ENCODE data around the gene TNFRSF25. TPM values are rescaled to one million over a fixed set of nuclear protein-coding genes. Genes with fewer than 3 reads are reported as not detected.
"Not testable (repeated sequence)": the region's sequence is repeated elsewhere in the genome, so short reads cannot be mapped to it uniquely, and the experiment has no call there.

Gene TNFRSF25
- total RNA-seq, 1 donor from 2014 or later: 10.8 TPM

DNA sequence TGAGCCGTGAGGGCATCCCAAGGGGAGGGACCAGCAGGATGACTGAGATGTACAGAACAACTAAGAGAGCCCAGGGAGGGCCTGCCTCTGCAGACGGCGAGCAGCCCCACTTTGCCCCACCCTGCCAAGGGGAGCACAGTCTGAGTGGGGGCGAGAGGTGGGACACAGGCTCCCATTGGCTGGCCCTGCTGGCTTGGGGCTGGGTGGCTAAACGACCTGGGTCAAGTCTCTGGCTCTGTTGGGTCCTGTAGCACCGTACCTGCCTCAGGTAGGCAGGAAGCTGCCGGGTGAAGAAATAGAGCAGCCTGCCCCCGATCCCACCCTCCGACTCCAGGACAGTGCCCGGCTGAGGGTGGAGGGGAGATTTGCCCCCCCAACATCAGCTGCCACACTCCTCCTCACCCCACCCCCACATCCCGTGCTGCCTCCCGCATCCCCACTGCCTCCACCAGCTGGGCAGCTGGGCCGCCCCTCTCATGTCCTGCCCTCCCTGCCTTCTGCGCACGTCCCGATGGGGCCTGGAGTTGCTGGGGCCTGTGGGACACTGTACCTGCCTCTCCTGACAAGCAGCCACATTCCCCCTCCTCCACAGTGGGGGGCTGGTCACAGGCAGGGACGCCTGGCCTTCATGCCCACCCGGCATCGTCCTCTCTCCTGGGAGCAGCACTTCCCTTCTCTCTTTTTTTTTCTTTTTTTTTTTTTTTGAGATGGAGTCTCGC is 38.1 kb upstream of the TNFRSF25 start:
- intact Hi-C loops (cut with micrococcal nuclease): no loop called here
- no peak for ATAC-seq

GRCh38 chr1:6502000-6502891 is 36.3 kb upstream of the TNFRSF25 start:
- DNase-seq: peak; percentile 92
- peak; percentile 79 for ATAC-seq
- intact Hi-C loops (cut with micrococcal nuclease): no loop called here

More for the DNA sequence above, 38.1 kb upstream of the TNFRSF25 start:
- no peak for DNase-seq

DNA sequence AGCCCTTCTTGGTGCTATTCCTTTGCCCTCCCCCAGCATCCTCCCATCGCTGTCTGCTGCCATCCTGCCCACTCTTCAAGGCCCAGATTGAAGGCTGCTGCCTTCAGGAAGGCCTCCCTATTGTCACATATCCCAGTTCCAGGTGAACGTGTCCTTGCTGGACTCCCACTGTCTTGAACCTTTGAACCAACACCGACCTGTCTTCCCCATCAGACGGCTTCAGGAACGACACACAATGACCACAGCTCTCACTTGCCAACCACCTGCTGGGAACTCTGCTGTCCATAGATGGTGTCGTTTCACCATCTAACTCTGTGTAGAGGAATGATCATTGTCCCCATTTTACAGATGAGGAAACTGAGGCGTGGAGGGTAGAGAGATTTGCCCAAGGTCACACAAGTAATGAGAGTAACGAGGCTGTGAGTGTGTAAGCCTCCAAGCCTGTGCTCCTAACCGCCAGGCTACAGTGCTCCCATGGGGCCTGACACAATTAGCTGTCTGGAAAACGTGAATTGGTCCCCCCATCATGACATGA is 35.4 kb upstream of the TNFRSF25 start:
- ATAC-seq (no peak), DNase-seq (no peak)
- intact Hi-C loops (cut with micrococcal nuclease): no loop called here

DNA sequence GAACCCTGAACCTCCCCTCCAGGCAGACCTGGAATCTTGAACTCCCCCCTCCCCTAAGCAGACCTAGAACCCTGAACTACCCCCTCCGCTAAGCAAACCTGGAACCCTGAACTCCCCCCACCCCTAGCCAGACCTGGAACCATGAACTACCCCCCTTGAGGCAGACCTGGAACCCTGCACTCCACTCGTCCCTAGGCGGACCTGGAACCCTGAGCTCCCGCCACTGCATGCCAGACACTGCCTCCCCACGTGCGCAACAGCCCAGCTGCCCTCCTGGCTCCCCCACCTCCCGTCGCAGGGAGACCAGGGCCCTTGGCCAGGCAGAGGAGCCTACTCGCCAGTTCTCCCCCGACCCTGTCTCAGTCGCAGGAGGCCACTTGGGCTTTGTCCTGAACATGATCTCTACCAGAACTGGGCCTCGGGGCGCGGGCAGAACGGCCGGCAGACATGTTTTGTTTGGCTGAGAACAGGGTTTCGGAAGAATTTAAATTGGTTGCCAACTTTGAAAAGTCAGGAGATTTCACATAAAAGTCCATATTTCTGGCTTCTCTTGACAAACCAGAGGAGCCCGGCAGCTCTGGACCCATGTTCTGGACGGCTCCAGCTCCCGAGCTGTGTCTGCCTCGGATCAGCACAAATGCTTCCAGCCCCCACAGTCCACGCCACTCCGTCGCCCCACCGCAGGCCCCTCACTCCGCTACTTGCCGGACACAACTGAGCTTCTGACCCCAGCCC is 34.7 kb upstream of the TNFRSF25 start:
- ATAC-seq (no peak), DNase-seq (no peak)
- intact Hi-C loops (cut with micrococcal nuclease): no loop called here

DNA sequence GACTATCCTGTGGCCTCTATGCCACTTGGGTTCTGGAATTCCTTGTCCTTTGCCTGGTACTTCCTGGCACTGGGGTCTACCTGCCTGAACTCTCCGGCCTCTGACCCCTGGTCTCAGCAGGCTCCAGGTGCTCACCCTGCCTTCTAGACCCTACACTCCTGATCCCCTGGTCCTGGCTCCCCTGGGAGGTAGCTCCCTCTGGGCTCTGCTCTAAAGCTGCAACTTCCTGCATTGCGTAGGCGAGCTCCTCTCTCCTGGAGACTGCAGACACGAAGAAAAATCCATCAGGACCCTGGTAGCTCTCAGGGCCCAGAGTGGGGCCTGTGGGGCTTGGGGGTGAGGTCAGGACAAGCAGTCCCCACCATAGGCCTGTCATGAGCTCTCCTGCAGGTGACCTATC is 33.3 kb upstream of the TNFRSF25 start:
- intact Hi-C loops (cut with micrococcal nuclease): no loop called here
- ATAC-seq: no peak

DNA sequence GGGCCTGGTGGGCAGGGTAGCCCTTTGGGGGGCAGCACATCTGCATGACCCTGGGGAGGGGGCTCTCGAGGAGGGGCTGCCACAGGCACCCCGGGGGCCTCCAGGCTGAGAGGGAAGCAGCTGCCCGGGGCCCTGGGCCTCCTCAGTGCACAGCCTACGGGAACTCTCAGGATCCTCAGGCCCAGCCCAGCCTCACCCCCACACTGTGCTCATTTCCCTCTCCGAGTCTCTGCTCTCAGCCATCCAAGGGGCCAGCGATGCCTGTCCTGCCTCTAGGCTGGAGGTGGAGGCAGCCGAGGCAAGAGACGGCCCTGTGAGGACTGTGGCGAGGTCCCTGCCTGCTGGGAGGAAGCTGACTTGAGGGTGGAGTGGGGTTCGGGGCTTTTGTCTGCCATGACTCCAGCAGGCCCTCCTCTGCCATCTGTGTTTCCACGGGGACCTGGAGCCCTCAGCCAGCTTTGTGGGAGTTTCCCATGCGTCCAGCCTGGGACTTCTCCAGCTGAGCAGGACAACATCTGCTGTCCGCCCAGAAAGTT is 32.7 kb upstream of the TNFRSF25 start:
- no peak for DNase-seq
- ATAC-seq: no peak
- intact Hi-C loops (cut with micrococcal nuclease): no loop called here

More for the DNA sequence above, 33.3 kb upstream of the TNFRSF25 start:
- no peak for DNase-seq

GRCh38 chr1:6497867-6498575 is 32.0 kb upstream of the TNFRSF25 start:
- DNase-seq (no peak), ATAC-seq (no peak)
- intact Hi-C loops (cut with micrococcal nuclease): no loop called here

GRCh38 chr1:6497215-6497866 is 31.4 kb upstream of the TNFRSF25 start:
- DNase-seq: peak; percentile 82
- ATAC-seq: peak; percentile 60
- intact Hi-C loops (cut with micrococcal nuclease): no loop called here

DNA sequence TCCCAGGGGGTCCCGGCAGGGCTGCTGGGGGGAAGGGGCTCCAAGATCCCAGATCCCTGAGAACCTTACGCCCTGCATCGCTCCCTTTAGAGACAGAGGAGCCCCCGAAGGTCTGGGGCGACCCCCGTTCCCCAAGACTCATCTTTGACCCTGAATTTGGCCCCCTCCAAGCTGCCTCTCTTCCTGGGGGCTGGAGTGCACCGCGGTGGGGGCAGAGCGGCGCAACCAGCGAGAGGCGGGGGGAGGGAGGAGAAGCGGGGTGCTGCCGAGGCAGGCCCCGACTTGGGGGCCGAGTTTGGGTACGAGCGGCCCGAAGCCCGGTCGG is 30.9 kb upstream of the TNFRSF25 start:
- intact Hi-C loops (cut with micrococcal nuclease): no loop called here
- DNase-seq (no peak), ATAC-seq (no peak)

DNA sequence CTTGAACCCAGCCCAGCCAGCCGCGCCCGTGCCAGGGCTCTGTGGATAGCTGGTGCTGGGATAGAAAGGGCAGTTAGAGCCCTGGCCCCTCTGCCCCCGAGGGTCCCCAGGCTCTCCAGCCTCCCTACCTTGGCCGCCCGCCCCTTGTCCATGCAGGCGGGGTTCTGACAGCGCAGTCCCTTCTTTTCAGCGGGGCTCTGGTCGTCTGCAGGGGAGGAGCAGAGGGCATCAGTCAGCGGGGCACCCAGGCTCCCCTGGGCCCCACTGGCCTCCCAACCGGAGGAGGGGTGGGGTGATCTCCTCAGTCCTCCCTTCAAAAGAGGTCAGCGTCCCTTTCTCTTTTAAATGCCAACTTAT is 30.4 kb upstream of the TNFRSF25 start:
- intact Hi-C loops (cut with micrococcal nuclease): no loop called here
- DNase-seq (no peak), ATAC-seq (peak; percentile 5)

GRCh38 chr1:6495540-6496364 is 29.8 kb upstream of the TNFRSF25 start:
- ATAC-seq: no peak
- DNase-seq: no peak

GRCh38 chr1:6495041-6495441 is 29.1 kb upstream of the TNFRSF25 start:
- no peak for DNase-seq
- intact Hi-C loops (cut with micrococcal nuclease): no loop called here
- no peak for ATAC-seq

More at GRCh38 chr1:6495540-6496364, 29.8 kb upstream of the TNFRSF25 start:
- intact Hi-C loops (cut with micrococcal nuclease): no loop called here

DNA sequence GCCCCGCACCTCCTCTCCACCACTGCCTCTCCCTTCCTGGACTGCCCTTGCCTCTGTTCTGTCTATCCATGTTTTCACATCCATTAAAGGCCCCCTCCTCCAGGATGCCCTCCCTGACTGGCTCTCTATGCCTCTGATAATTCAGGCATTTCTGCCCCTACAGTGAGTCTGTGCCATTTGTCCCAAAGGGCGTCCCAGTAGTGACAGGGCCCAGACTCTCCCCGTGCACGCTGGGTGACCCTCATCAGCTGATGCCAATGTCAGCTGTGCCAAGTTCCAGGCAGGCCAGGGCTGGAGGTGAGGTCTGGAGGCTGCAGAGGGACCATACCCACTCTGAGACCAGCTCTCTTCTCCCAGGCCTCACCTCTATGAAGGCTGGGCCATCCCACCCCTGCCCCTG is 28.7 kb upstream of the TNFRSF25 start:
- intact Hi-C loops (cut with micrococcal nuclease): no loop called here
- peak; percentile 55 for DNase-seq
- peak; percentile 41 for ATAC-seq

- intact Hi-C loops (cut with micrococcal nuclease); ATAC-seq; DNase-seq: not testable (repeated sequence)
Observed at GRCh38 chr1:6493834-6494223, 27.9 kb upstream of the TNFRSF25 start.

GRCh38 chr1:6491966-6492365 is 26.0 kb upstream of the TNFRSF25 start:
- DNase-seq (no peak), ATAC-seq (no peak)
- intact Hi-C loops (cut with micrococcal nuclease): no loop called here

GRCh38 chr1:6491480-6491962 is 25.5 kb upstream of the TNFRSF25 start, which contains the start of gene PLEKHG5:
Gene PLEKHG5 (minus strand): TSS chr1:6491667. CDS start chr1:6477571, 14,096 bp downstream.
- no peak for DNase-seq
- intact Hi-C loops (cut with micrococcal nuclease): no loop called here
- no peak for ATAC-seq

DNA sequence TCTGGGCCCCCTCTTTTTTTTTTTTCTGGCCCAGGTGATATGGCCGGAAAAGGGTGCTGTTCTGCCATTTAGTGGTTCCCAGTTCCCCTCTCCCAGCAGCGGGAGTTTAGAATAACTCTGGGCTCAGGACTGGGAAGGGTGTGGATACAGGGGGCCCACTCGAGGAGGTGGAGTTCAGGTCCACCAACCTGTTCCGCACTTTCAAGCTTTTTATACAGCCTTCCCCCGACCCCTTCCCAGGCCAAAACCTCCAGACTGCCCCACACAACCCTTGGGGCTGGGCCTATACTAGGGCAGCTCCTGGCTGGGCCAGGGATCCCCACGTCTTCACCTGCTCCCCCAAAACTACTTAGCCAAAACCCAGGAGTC is 25.1 kb upstream of the TNFRSF25 start:
- intact Hi-C loops (cut with micrococcal nuclease): no loop called here
- no peak for DNase-seq

More for the DNA sequence above, 25.1 kb upstream of the TNFRSF25 start:
- no peak for ATAC-seq

Data from left ventricle myocardium superior (tissue), 1 donor.